Right renal pelvis (tissue), 4 donors: ENCODE results near the gene SPRR4. TPM values are rescaled to one million over a fixed set of nuclear protein-coding genes. Genes with fewer than 3 reads are reported as not detected.
"Not testable (repeated sequence)": the region's sequence is repeated elsewhere in the genome, so short reads cannot be mapped to it uniquely, and the experiment has no call there.

Source experiments
- DNase-seq, 4 donors: peaks; one replicate each; pipeline ENCODE4 v3.0.0-alpha.2; 2013; ENCODE audit warnings: low read depth in 4 of 4, low spot score in 3 of 4, missing footprints in 1 of 4
- polyA plus RNA-seq, 4 donors: library from polyadenylated mRNA; unstranded; fragments of 120-200 nt; gene quantifications; one replicate each; pipeline ENCODE4 v1.2.1, GENCODE V29; 2013; ENCODE audit not compliant: insufficient read length in 4 of 4

SPRR4 gene
- polyA plus RNA-seq, 4 donors = not detected

DNA sequence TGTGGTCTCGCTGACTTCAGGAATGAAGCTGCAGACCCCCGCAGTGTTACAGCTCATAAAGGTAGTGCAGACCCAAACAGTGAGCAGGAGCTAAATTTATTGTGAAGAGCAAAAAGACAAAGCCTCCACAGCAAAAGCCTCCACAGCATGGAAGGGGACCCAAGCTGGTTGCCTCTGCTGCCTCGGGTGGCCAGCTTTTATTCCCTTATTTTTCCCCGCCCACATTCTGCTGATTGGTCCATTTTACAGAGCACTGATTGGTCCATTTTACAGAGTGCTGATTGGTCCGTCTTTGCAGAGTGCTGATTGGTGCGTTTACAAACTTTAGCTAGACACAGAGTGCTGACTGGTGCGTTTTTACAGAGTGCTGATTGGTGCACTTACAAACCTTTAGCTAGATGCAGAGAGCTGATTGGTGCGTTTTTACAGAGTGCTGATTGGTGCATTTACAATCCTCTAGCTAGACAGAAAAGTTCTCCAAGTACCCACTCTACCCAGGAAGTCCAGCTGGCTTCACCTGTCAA, 40.8 kb downstream of the SPRR4 start:
- not testable (repeated sequence) for DNase-seq

- not testable (repeated sequence) for DNase-seq
These were observed 51.4 kb downstream of the SPRR4 start for GRCh38 chr1:153021829-153022228.

Other genes starting within 250 kb of the SPRR4 start
- not detected for gene KPRP, start 212.6 kb upstream of the SPRR4 start, polyA plus RNA-seq
- not detected for gene LCE1F, start 195.5 kb upstream of the SPRR4 start, polyA plus RNA-seq
- not detected for gene LCE1E, start 184.4 kb upstream of the SPRR4 start, polyA plus RNA-seq
- gene LCE1D, start 173.9 kb upstream of the SPRR4 start, polyA plus RNA-seq = not detected
- not detected for gene LCE1C, start 164.0 kb upstream of the SPRR4 start, polyA plus RNA-seq
- not detected for gene LCE1B, start 158.7 kb upstream of the SPRR4 start, polyA plus RNA-seq
- gene LCE1A, start 143.2 kb upstream of the SPRR4 start, polyA plus RNA-seq = not detected
- not detected for gene LCE6A, start 127.8 kb upstream of the SPRR4 start, polyA plus RNA-seq
- gene LCE7A, start 110.7 kb upstream of the SPRR4 start, polyA plus RNA-seq = not detected
- gene SMCP, start 92.3 kb upstream of the SPRR4 start, polyA plus RNA-seq = not detected
- under 1 TPM in 3 of 4 donors, not detected in 1; 0.24 to 0.67 (median 0.55) TPM for gene IVL, start 62.1 kb upstream of the SPRR4 start, polyA plus RNA-seq
- not detected for gene SPRR5, start 23.4 kb upstream of the SPRR4 start, polyA plus RNA-seq
- under 1 TPM in 1 of 4 donors, not detected in 3; 0.21 TPM for gene SPRR1A, start 13.4 kb downstream of the SPRR4 start, polyA plus RNA-seq
- under 1 TPM in 2 of 4 donors, not detected in 2; 0.18 to 0.49 TPM for gene SPRR3, start 31.1 kb downstream of the SPRR4 start, polyA plus RNA-seq
- gene SPRR1B, start 60.6 kb downstream of the SPRR4 start, polyA plus RNA-seq = not detected
- not detected for gene SPRR2D, start 70.5 kb downstream of the SPRR4 start, polyA plus RNA-seq
- under 1 TPM in 1 of 4 donors, not detected in 3; 0.09 TPM for gene SPRR2A, start 86.9 kb downstream of the SPRR4 start, polyA plus RNA-seq
- under 1 TPM in 1 of 4 donors, not detected in 3; 0.17 TPM for gene SPRR2B, start 101.0 kb downstream of the SPRR4 start, polyA plus RNA-seq
- gene SPRR2E, start 123.9 kb downstream of the SPRR4 start, polyA plus RNA-seq = not detected
- not detected for gene SPRR2F, start 142.9 kb downstream of the SPRR4 start, polyA plus RNA-seq
- gene SPRR2G, start 180.2 kb downstream of the SPRR4 start, polyA plus RNA-seq = not detected
- not detected for gene LELP1, start 232.8 kb downstream of the SPRR4 start, polyA plus RNA-seq
- gene PRR9, start 246.9 kb downstream of the SPRR4 start, polyA plus RNA-seq = not detected